OCI-M2 (cell line): ENCODE data around the gene ANKRD34B.
"Not testable (repeated sequence)": the region's sequence is repeated elsewhere in the genome, so short reads cannot be mapped to it uniquely, and the experiment has no call there.

ENCODE experiments used
- DNase-seq: peaks from one replicate; lab custom pipeline; 2025; ENCODE audit not compliant: unreplicated experiment; lab: John Stamatoyannopoulos, UW

The ANKRD34B gene

GRCh38 chr5:80569961-80570786 lies at the start of gene ANKRD34B:
TSS of gene ANKRD34B (minus strand) at chr5:80570280. CDS start at chr5:80560019, 10,261 bp downstream.
- no peak for DNase-seq

- no peak for DNase-seq
Observed at GRCh38 chr5:80619086-80619485, 49.0 kb upstream of the ANKRD34B start.

GRCh38 chr5:80618438-80618837 lies 48.4 kb upstream of the ANKRD34B start:
- no peak for DNase-seq

- DNase-seq = no peak
Observed at GRCh38 chr5:80615266-80615914, 45.3 kb upstream of the ANKRD34B start.

- no peak for DNase-seq
Observed at GRCh38 chr5:80609692-80610091, 39.6 kb upstream of the ANKRD34B start.

GRCh38 chr5:80608731-80609130 lies 38.7 kb upstream of the ANKRD34B start:
- no peak for DNase-seq

- no peak for DNase-seq
Observed at GRCh38 chr5:80607832-80608231, 37.8 kb upstream of the ANKRD34B start.

GRCh38 chr5:80607343-80607742 lies 37.3 kb upstream of the ANKRD34B start:
- no peak for DNase-seq

GRCh38 chr5:80600943-80601693 lies 31.0 kb upstream of the ANKRD34B start:
- no peak for DNase-seq

GRCh38 chr5:80597500-80597899 lies 27.4 kb upstream of the ANKRD34B start:
- DNase-seq = no peak

GRCh38 chr5:80594810-80595209 lies 24.7 kb upstream of the ANKRD34B start:
- DNase-seq = no peak

GRCh38 chr5:80592761-80593160 lies 22.7 kb upstream of the ANKRD34B start:
- no peak for DNase-seq

- DNase-seq = no peak
Observed at GRCh38 chr5:80592105-80592504, 22.0 kb upstream of the ANKRD34B start.

GRCh38 chr5:80591352-80591751 lies 21.3 kb upstream of the ANKRD34B start:
- no peak for DNase-seq

GRCh38 chr5:80590766-80591165 lies 20.7 kb upstream of the ANKRD34B start:
- DNase-seq = no peak

GRCh38 chr5:80588858-80589540 lies 18.9 kb upstream of the ANKRD34B start:
- DNase-seq = no peak

- no peak for DNase-seq
Observed at GRCh38 chr5:80584770-80585169, 14.7 kb upstream of the ANKRD34B start.

GRCh38 chr5:80580291-80580690 lies 10.2 kb upstream of the ANKRD34B start:
- not testable (repeated sequence) for DNase-seq

- no peak for DNase-seq
Observed at GRCh38 chr5:80579050-80579449, 9.0 kb upstream of the ANKRD34B start.

GRCh38 chr5:80577707-80578106 lies 7.6 kb upstream of the ANKRD34B start:
- DNase-seq = no peak

GRCh38 chr5:80576383-80576782 lies 6.3 kb upstream of the ANKRD34B start:
- no peak for DNase-seq
